HG03108 (cell line): ENCODE results near the gene C5.

ENCODE experiments used
- ATAC-seq: cut with Tn5 transposase; IDR thresholded peaks from one replicate; pipeline ENCODE4 v1.9.1; 2021; ENCODE audit warnings: moderate library complexity; ENCODE audit not compliant: unreplicated experiment

C5 gene

DNA sequence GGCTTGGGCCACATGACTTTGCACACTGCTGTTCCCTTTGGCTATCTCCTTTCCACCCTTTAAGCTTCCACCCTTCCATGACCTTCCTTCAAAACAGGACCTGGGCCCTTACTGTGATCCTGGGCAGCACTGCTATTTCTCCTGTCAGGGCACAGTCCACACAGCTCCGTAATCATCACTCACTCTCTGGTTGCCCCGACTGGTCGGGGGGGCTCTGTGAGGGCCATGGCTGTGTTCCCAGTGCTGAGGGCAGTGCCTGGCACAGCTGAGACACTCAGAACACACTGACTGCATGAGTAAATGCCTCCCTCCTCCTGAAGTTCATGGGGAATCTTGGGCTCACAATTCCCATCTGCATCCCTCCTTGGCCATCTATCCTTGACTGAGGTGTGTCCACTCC, 135.7 kb downstream of the C5 start:
- no peak for ATAC-seq

DNA sequence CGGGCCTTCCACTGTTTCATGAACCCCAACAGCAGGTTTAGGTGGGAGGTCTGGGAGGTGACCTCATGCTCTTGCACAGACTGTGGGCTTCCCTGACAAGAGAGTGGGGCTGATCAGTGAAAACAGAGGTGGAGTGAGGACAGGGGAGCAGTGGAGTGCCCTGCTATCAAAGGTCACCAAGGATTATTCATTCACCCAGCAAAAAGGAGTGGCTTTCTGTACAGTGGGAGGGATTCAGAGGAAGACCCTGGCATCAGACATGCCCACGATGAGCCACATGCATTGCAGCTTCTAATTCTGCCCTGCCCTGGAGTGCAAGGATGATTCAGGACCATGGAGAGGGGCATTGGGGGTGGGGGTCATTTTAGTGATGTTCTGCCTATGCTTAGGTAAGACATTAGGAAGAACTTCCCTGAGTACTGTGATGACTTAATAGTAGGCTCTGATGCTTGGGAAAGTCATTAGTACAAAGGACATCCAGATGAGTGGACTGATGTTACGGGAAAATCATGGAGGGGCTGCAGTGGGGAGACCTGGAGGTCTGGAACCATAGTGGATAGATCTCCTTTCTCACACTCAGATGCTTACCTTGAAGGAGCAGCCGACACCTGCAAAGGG, 136.3 kb downstream of the C5 start:
- ATAC-seq = no peak

DNA sequence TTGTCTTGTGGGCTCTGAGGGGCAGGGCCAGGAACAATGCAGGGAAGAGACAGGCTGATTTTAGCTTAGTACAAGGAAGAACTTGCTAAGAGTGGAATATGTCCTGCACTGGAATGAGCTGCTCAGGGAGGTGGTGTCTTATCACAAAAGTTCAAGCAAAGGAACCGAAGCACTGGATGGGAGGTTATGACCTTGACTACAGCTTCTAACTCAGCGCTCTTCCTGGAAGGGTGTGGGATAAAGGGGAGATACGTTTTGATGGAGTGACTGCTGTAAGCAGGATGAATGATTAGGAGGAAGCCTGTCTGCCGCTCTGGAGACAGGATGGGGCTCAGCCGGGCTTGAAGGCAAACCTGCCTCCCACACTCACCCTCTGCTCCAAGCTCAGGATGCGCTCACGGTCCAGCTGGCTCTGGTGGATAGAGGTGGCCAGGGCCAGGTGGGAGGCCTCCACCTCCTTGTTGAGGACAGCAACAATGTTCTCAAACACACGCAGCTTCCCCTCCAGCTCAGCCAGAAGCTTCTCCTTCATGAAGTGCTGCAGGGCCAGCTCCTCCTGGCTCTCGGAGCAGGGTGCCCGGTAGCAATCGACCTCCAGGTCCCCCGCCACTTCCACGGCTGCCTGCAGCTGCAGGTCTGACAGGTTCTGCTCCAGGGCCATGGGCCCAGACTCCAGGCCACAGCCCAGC, 137.0 kb downstream of the C5 start:
- no peak for ATAC-seq

DNA sequence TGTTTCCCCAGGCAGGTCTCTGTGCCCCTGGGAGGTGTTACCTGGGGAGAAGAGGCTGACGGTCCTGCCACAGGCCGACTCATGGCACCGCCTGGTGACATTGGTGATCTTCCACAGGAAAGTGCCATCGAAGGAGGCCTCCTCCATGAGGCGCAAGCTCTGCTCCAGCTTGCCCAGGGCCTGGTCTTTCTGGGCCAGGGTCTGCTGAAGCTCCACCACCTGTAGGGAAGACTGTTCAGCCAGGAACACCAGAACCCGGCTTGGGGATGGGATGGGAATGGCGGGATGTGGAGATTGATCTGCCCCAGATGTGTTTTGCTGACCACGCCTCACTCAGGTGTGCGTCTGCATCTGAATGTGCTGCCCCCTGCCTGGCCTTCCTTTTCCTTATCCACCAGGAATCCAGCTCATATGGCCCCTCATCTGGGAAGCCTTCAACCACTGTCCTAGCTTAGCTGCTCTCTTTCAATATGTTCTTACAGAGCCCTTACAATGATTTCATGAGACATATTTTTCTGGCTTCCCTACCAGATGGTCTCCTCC, 138.7 kb downstream of the C5 start:
- ATAC-seq = no peak

DNA sequence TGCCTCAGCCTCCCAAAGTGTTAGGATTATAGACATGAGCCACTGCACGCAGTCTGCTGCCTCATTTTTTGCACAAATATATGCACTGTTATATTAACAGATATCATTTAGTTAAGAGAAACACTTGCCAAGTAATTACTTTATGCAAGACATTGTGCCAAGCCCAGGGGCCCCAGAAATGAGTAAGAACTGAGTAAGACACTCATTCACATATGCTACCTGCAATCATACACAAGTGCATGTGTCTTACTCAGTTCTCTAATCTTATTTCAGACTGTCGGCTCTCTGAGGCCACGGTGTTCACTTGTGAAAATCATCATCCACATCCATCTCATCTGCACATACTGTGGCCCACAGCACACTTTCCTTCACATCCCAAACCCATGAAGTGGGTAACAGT, 139.4 kb downstream of the C5 start:
- no peak for ATAC-seq

GRCh38 chr9:120909904-120910303, 140.2 kb downstream of the C5 start:
- no peak for ATAC-seq

DNA sequence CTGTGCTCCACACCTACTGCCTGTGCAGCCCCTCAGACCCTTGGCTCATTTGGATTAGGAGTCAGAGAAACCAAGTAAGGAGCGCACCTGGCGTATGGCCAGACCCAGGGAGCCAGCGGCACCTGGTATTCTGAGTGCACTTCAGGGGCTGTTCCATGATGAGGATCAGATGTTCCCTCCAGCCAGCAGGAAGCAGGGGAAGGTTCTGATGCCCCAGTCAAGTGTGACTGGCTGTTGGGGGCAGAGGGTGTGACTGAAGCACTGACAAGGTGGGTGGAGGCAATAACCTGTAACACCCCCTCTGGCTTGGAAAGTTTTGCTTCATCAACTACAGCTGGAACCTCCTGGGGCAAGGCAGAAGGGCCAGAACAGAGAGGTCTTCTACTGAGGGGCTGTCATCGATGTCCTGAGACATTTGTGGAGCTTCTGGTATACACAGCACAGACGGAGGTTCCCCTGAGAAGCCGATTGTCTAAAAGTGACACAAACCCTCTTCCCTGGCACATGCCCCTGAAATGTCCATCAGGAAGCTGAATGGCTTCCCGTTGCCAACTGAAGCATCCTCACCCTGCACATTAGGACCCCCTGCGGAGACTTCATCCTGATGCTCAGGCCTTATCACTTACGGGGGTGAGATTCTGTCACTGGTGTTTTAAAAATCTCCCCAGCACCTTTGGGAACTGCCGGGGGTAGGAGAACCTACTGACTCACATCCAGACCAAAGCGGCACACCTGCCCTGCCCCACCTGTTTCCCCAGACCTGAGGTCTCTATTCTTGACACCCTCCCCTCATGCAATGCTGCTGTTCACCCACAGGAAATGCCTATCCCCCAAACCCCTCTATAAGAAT, 144.5 kb downstream of the C5 start:
- ATAC-seq = peak; percentile 26

GRCh38 chr9:120904978-120905301, 145.1 kb downstream of the C5 start:
- ATAC-seq = no peak

DNA sequence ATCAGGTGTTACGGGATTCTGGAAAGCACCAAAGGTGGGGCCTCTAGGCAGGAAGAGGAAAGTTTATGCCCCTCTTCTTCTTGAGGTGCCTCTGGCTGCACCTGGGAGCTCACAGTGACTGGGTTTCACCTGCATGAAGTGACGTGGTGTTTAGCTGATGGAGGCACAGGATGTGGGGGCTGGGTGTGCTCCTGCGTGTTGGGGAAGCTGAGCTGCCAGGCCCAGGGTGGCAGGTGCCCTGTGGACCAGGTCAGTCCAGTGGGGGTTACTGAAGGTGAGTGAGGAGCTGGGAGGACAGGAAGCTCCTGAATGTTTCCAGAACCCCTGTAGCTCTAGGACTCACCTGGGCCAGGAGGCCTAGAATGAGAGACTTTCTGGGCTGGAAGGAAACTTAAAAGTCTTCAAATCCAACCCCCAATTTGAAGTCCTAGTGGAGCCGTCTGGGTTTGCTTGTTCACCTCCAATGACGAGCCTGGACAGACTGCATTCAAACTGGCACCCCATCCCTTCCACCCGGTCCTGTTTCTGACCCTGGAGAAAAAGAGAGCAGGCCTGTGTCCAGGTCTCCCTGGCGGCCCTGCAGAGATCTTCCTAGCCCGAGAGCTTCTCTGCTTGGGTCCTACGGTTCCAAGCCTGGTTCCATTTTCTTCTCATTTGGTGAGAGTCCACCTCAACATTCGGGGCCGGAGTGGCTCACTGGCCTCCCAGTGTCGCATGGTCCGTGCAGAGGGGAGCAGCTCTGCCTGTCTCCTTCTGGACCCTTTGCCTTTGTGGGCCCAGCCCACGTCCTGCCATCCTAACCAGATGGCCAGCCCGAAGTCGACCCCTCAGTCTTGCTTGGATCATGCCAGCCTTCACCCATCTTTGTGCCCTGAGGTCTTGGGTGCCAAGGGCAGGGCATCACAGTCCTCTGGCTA, 145.8 kb downstream of the C5 start:
- no peak for ATAC-seq

GRCh38 chr9:120902569-120903535, 147.2 kb downstream of the C5 start:
- no peak for ATAC-seq
